GM23248 (cell line): ENCODE measurements around the gene SLC9A9.

Source experiments
- EZH2 ChIP-seq: fragments of 200-600 bp; sonication (generic); IDR thresholded peaks from 2 replicates; pipeline ENCODE4 v1.6.1; 2018; ENCODE audit warnings: antibody characterized with exemption, mild to moderate bottlenecking; ENCODE audit not compliant: insufficient read depth, poor library complexity, severe bottlenecking
- EZH2phosphoT487 ChIP-seq: fragments of 200-600 bp; sonication (generic); IDR thresholded peaks from 2 replicates; pipeline ENCODE4 v1.6.1; 2018; ENCODE audit warnings: antibody characterized with exemption, moderate library complexity, mild to moderate bottlenecking, low read depth; ENCODE audit not compliant: insufficient read depth

DNA sequence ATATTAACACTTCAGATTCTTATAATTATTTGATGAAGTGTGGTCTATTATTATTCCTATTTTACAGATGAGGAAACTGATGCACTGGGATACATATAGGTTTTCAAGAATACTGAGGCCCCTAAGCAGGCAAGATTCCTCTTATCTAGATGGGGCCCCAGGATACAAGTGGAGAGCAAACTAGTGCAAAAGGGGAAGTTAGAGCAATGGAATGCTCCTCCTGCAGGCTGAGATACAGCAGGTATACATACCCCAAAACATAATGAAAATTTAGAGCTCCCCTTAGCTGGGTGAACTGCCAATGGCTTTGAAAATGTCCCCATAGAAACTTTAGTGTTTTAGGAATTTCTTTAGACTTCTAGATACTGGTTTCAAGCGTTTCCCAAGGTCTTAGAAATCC is 481.6 kb downstream of the SLC9A9 start:
- no peak for TF ChIP-seq EZH2phosphoT487
- no peak for TF ChIP-seq EZH2
